ENCODE data around the gene CTSG.

- TF ChIP-seq POLR2A (IDR thresholded peaks at IDR 0.05): no peak
- no peak for TF ChIP-seq CTCF (IDR thresholded peaks at IDR 0.05)
Observed at GRCh38 chr14:24607635-24608514, 31.8 kb upstream of the CTSG start.

All from vagina (tissue), 2 donors.